HG03342 (cell line): ENCODE measurements around the gene ZNF407.

Experiments
- ATAC-seq: cut with Tn5 transposase; IDR thresholded peaks from one replicate; pipeline ENCODE4 v1.9.1; 2021; ENCODE audit warnings: mild to moderate bottlenecking, moderate library complexity; ENCODE audit not compliant: unreplicated experiment

ZNF407 gene

DNA sequence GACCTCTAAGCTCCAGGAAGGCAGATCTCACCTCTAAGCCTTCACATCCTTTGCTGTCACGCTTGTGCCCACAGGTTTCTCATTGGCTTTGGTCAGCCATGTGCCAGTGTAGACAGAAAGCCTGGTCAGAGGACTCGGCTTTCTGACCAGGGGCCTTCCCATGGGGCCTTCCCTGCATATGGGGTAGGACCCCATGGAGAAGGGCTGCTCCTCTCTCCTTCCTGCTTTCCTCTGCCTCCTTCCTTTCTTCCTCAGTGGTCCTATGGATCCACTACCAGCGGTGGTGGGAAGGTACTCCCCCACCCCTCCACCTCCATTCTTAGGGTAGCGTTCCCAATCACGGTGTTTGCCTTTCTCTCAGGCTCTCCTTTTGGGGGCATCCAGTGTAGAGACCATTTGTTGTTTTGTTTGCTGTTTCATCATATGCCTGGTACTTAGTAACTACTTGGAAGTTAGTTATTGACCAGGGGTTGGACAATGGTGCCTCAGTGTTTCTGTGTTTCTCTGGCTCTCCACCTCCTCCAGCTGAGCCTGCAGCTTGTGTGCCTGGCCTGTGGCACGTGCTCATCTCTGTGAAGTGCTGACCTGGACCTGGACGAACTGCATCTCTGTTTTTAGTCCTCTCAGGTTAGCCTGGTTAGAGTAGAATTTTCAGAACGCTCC, 71.6 kb downstream of the ZNF407 start:
- no peak for ATAC-seq

DNA sequence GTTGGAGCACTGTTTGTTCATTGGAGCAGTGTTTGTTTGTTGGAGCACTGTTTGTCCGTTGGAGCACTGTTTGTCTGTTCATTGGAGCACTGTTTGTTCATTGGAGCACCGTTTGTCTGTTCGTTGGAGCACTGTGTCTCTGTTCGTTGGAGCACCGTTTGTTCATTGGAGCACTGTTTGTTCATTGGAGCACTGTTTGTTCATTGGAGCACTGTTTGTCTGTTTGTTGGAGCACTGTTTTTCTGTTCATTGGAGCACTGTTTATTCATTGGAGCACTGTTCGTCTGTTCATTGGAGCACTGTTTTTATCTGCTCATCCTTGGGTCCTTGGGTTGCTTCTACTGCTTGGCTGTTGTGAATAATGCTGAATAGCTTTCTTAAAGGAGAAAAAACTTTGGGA, 74.7 kb downstream of the ZNF407 start:
- ATAC-seq: no peak

DNA sequence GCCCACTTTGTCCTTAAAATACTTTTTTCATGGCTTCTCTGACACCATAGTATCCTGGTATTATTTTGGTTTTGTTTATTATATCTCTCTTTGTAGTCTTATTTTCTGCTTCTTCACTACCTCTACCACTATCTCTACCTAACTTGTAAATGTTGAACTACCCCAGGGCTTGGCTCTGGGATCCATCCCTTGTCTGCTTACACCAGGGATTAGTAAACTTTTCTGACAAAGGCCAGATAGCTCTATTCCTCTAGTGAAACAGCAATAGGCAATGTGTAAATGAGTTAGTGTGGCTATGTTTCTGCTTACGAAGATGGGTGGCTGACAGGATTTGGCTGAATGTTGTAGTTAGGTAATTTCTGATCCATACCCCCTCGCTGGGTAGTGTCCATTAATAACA, 76.8 kb downstream of the ZNF407 start:
- no peak for ATAC-seq

DNA sequence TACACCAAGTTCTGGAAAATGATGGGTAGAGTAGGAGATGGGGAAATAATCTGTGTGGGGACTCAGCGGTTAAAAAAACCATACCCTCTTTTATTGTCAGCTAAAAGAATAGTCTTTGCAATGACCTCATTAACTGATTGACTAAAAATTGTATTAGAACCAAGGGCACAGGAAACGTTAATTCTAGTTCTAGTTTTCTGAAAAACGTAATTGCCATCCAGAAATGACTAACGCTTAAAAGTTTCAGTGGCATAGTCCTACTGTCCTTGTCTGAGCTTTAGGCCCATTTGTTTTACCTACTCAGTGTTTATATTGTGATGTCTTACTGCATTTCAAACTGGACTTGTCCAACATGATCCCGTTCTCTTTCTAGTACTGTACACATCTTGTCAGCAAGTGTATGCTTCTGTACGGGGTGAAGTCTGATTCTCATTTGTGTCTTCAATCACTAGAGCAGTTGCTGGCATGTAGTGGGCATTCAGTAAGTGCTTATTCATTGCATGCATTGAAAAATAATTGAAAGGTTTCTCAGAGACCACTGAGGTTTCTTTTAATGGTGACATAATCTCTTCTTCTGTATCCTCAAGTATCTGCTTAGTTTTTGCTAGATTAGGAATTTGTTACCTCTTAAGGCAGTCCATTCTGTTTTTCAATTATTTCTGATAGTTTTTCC, 81.5 kb downstream of the ZNF407 start:
- no peak for ATAC-seq

DNA sequence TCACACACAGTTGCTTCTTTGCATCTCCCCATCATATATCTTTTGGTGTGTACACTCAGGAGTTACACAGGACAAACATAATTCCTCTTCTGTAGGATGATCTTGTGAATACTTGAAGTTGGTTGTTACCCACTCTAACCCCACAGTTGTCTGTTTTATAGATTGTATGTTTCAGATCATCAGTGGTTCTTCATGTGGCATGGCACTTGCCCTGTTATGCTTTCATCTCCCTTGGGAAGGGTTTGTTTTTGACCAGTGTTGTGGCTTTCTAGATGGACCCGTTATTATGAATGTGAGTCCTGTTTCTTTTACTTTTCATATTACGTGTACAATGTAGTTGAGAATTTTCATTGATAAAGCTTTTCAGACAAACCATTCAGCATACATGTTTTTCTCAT, 82.0 kb downstream of the ZNF407 start:
- ATAC-seq: no peak

GRCh38 chr18:74682141-74682990, 84.7 kb downstream of the ZNF407 start:
- no peak for ATAC-seq

- no peak for ATAC-seq
Observed at GRCh38 chr18:74682991-74683297, 85.3 kb downstream of the ZNF407 start.

- no peak for ATAC-seq
Observed at GRCh38 chr18:74683573-74683972, 85.9 kb downstream of the ZNF407 start.

DNA sequence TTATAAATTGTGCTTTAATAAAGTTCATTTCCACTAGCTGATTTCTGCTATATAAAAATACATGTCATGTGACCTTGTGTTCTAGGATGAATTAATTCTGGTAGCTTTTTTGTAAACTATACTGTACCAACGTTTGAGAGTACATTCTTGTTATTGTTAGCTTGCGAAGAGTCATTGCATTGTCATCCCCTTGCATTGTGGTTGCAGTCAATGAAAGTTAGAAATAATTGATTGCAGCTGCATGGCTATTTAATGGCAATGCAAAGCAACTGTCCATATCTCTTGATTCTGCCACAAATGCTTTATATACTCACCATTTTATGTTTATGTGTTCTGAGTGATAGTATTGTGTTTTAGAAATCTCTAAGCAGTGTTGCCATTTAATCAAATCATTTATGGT, 91.6 kb downstream of the ZNF407 start:
- ATAC-seq: no peak

- ATAC-seq: no peak
Observed at GRCh38 chr18:74692367-74693013, 94.8 kb downstream of the ZNF407 start.

DNA sequence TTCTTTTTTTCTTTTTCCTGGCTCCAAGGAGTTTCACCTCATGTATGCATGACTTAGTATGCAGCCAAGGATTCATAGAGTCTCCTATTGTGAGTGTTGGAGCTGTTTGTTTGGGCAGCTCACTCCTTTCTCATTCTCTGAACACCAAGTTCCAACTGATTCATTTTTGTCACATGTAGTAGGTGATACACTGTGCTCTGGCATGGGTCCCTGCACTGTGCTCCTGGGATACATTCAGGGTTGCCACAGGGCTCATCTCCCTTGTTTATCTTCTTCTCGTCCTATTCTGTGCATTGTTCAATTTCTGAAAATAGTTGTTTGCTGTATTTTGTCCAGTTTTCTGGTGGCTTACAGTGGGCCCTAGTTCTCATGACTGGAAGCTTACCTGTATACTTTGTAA, 96.8 kb downstream of the ZNF407 start:
- ATAC-seq: no peak

- no peak for ATAC-seq
Observed at GRCh38 chr18:74695170-74695569, 97.5 kb downstream of the ZNF407 start.

DNA sequence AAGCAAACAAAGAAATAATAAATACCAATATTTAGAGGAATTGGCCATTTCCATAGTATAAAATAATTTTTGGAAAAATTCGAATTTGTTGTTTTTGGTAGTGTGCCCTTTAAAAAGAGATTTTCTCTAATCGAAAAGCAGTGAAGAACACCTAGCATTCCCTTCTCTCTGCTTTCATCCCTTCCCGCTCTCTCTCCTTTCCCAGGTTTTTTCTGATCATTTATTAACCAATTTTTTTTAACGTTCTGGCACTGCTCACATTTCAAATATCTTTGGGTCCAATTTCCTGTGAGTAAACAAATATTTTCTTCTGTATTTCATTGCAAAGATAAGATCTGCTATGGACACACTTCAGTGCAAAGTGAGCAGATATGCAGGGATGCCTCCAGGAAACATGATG, 101.2 kb downstream of the ZNF407 start:
- no peak for ATAC-seq

GRCh38 chr18:74699455-74699854, 101.8 kb downstream of the ZNF407 start:
- ATAC-seq: no peak

DNA sequence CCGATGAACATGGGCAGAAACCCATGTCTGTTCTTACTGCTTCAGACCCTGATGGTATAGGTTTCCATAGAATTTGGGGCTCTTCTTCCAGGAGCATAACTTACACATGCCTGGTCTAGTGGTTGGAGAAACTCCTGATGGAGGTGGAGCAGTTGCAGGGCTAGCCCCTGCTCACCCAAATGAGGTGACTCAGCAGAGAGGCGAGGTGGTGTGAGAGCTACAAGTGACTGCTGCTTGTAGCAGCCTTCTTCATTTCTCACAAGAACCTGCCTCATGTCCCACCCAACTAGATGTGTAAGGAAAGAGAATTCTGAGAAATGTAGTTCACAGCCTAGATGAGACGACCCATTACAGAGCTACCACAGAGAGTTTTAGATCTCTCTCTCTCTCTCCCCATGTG, 105.3 kb downstream of the ZNF407 start:
- no peak for ATAC-seq

DNA sequence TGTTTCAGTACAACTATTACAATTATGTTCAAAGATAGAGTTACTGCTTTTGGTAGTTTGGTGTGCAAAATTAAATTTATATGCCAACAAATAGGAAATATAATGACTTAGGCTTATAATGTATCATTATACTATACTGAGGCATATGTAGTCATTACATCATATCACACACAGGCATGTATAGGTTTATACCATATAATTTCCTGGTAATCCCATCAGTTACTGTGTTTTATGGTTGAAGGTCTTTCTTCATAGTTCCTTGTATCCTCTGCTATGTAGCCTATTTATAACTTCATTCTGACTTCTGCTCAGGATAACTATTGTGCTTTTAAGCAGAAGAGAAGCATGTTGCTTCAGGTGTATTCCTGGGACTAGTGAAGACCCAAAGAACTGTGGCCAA, 110.5 kb downstream of the ZNF407 start:
- ATAC-seq: no peak

- no peak for ATAC-seq
Observed at GRCh38 chr18:74709452-74709851, 111.8 kb downstream of the ZNF407 start.

DNA sequence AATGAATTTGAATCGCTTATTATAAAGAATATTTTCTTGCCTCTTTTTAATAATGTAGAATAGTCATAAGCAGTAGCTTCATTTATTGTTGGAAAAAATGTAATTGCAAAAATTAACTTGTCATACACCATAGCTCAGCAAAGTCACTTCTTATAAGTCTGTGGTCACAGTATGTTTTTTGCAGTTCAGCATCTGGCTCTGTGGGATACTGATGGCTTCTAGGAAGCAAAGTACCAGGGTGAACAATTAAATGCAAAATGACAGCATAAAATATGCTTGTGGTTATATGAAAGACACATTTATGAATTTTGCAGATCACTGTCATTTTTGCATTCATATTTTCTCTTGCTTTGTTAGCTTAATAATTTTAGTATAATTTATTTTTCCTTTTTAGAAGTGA, 116.5 kb downstream of the ZNF407 start:
- ATAC-seq: no peak

DNA sequence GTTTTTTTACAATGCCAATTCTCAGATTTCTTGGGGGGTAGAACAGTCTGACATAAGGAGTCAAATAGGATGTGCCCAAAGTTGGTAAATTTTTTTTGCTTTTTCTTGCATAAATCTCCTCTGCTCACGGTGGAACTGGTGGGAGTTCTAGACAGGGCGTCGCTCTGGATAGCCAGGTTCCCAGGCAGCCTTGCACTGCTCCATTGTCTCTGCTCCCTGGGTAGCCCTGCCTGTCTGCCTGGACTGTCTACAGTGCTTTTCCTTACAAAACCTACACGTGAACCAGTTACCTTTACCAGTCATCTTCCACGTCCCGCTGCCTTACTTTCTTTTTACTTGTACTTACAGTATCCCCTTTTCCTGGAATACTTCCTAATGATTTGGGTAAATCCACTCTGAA, 117.1 kb downstream of the ZNF407 start:
- ATAC-seq: no peak

GRCh38 chr18:74715306-74715705, 117.6 kb downstream of the ZNF407 start:
- no peak for ATAC-seq

- no peak for ATAC-seq
Observed at GRCh38 chr18:74715865-74716712, 118.4 kb downstream of the ZNF407 start.
